Type B pancreatic cell (in vitro differentiated cells): ENCODE results near the gene VPS25. TPM values are rescaled to one million over a fixed set of nuclear protein-coding genes. Genes with fewer than 3 reads are reported as not detected.

Experiments
- DNase-seq: peaks from one replicate; pipeline ENCODE4 v3.0.0; 2021; ENCODE audit warnings: mixed read lengths; ENCODE audit not compliant: unreplicated experiment; ENCODE audit errors: extremely low spot score
- H3K27ac Mint-ChIP-seq: 2 replicates; pipeline ENCODE4 v1.8.0; 2021; ENCODE audit warnings: mild to moderate bottlenecking, mixed read lengths
- H3K27me3 Mint-ChIP-seq: 2 replicates; pipeline ENCODE4 v1.8.0; 2021; ENCODE audit warnings: mixed read lengths
- H3K36me3 Mint-ChIP-seq: 2 replicates; pipeline ENCODE4 v1.8.0; 2021; ENCODE audit warnings: mixed read lengths
- H3K4me1 Mint-ChIP-seq: one replicate; pipeline ENCODE4 v1.8.0; 2021; ENCODE audit warnings: mixed read lengths; ENCODE audit not compliant: unreplicated experiment
- H3K4me3 Mint-ChIP-seq: 2 replicates; pipeline ENCODE4 v1.8.0; 2021; ENCODE audit warnings: mild to moderate bottlenecking, mixed read lengths
- H3K9me3 Mint-ChIP-seq: 2 replicates; pipeline ENCODE4 v1.8.0; 2021; ENCODE audit warnings: mixed read lengths
- microRNA-seq: library from miRNA; unstranded; fragments of <30 nt; microRNA quantifications from one replicate; pipeline ENCODE4, GENCODE V29; 2020
- total RNA-seq: library from RNA; stranded (reverse); gene quantifications from 2 replicates; pipeline ENCODE4 v1.2.1, GENCODE V29; 2021; ENCODE audit warnings: low replicate concordance
- TF ChIP-seq, protein P1 (sequence below): fragments of 200-600 bp; sonication (generic); conservative IDR thresholded peaks from 2 replicates; pipeline ENCODE4 v1.5.0; 2021; ENCODE audit warnings: antibody characterized with exemption, mild to moderate bottlenecking

Gene VPS25
- total RNA-seq, 1 donor from 2014 or later, result 86.9 TPM

DNA sequence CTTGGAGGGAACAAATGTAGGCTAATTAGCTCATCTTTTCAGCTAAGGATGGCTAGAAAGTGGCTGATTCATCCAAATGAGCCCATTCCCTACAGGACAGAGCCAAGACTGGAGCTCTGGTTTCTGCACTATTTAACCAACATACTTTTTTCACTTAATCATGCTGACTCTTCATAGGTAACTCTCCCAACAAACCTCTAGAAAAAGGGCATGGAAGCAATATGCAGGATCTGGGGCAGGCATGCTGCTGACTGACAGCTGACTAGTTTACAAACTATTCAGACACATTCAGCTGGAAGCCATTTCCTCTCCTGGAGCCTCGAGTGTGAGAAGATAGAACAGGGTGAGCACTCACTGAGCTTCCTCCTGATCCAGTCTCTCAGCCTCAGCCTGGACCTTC, 44.6 kb downstream of the VPS25 start:
- H3K4me3 Mint-ChIP-seq, result no peak overlapping the region
- no peaks in the 10 kb centered on the region for H3K9me3 Mint-ChIP-seq
- no peaks in the 10 kb centered on the region for H3K4me1 Mint-ChIP-seq
- H3K36me3 Mint-ChIP-seq, result peaks cover 22% of the 10 kb centered on the region
- H3K27ac Mint-ChIP-seq, result no peak overlapping the region
- TF ChIP-seq, protein P1, sequence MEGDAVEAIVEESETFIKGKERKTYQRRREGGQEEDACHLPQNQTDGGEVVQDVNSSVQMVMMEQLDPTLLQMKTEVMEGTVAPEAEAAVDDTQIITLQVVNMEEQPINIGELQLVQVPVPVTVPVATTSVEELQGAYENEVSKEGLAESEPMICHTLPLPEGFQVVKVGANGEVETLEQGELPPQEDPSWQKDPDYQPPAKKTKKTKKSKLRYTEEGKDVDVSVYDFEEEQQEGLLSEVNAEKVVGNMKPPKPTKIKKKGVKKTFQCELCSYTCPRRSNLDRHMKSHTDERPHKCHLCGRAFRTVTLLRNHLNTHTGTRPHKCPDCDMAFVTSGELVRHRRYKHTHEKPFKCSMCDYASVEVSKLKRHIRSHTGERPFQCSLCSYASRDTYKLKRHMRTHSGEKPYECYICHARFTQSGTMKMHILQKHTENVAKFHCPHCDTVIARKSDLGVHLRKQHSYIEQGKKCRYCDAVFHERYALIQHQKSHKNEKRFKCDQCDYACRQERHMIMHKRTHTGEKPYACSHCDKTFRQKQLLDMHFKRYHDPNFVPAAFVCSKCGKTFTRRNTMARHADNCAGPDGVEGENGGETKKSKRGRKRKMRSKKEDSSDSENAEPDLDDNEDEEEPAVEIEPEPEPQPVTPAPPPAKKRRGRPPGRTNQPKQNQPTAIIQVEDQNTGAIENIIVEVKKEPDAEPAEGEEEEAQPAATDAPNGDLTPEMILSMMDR, result no peak
- H3K27me3 Mint-ChIP-seq, result no peaks in the 10 kb centered on the region
- DNase-seq, result no peak

DNA sequence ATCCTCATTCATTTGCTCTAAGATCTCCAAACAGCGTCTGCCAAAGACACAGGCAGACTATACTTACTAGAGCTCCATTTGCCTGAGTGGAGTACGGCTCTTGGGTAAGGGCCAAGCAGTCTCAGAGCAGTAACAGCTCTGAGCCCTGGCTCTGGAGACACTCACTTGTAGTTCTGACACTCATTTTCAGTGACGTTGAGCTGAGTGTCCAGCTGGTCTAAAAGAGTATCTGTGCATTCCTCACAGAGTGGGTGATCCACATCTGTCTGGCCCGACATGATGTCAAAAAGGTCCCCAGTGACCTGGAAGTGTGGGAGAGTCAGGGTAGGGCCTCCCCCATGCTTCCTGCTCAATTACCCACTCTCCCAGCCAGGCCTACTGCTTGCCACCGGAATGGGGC, 45.1 kb downstream of the VPS25 start:
- no peak for DNase-seq
- TF ChIP-seq, protein P1, result no peak
- Mint-ChIP-seq H3K27ac (no peak overlapping the region), H3K9me3 (no peaks in the 10 kb centered on the region), H3K4me3 (no peak overlapping the region), H3K27me3 (no peaks in the 10 kb centered on the region), H3K36me3 (peaks cover 22% of the 10 kb centered on the region), H3K4me1 (peaks cover 1% of the 10 kb centered on the region)

DNA sequence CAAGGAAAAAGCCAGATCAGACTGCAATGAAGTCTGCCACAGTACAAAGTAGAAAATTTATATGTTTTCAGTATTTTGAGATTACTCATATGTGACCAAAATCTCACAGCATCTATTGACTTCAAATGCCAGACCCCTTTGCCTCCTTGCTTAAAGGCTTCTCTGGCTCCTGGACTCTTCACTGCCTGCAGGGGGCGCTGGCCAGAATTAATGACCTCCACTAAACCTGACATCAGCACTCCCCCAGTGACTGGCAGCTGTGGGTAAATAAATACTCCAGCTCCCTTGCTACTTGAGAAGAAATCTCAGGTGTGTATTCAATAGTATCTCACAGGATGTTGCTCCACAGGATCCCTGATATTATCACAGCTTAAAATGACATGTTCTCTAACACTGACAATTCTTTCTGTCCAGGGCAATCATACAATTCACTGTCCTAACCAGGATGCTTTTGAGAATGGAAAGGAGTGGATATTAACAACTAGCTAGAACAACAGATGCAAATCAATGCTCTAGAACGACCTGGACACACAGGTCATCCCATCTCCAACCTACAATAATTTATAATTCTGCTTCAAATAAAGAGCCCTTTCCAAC, 46.8 kb downstream of the VPS25 start:
- TF ChIP-seq, protein P1, result peak; percentile 86
- H3K27me3 Mint-ChIP-seq, result no peaks in the 10 kb centered on the region
- H3K27ac Mint-ChIP-seq, result peak overlapping the region; percentile 72
- H3K4me3 Mint-ChIP-seq, result peak overlapping the region; percentile 36
- peaks cover 12% of the 10 kb centered on the region for H3K4me1 Mint-ChIP-seq
- H3K36me3 Mint-ChIP-seq, result peaks cover 11% of the 10 kb centered on the region
- no peak for DNase-seq
- no peaks in the 10 kb centered on the region for H3K9me3 Mint-ChIP-seq

DNA sequence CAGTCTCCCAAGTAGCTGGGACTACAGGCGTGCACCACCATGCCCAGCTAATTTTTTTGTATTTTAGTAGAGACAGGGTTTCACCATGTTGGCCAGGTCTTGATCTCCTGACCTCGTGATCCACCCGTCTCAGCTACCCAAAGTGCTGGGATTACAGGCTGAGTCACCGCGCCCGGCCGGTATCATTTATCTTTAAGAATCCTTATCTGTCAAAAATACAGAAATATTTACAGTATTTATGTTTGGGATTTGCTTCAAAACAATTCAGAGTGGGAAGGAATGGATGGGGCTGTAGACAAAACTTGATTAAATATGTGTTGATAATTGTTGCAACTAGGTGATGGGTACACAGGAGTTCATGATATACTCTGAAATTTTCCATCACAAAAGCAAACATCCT, 47.9 kb downstream of the VPS25 start:
- DNase-seq, result no peak
- Mint-ChIP-seq H3K36me3 (peaks cover 8% of the 10 kb centered on the region), H3K9me3 (no peaks in the 10 kb centered on the region), H3K27me3 (no peaks in the 10 kb centered on the region), H3K4me1 (peaks cover 12% of the 10 kb centered on the region), H3K27ac (no peak overlapping the region), H3K4me3 (peak overlapping the region; percentile 55)
- TF ChIP-seq, protein P1, result no peak

DNA sequence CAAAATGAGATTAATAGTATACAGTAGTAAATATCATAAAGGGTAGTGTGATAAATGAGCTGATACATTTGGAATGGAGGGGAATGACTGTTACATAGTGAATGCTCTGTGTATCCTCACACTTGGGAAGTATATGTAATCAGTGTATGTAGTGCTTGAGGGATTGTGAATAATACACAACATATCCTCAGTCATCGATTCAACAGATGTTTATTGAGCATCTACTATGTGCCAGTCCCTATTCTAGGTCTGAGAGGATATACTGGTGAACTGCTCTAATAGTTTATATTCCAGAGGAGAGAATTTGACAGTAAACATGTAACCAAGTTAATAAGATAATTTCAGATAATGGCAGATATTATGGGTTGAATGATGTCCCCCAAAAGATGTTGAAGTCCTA, 54.2 kb downstream of the VPS25 start:
- TF ChIP-seq, protein P1, result no peak
- Mint-ChIP-seq H3K4me1 (peaks cover 17% of the 10 kb centered on the region), H3K27ac (no peak overlapping the region), H3K9me3 (no peaks in the 10 kb centered on the region), H3K4me3 (no peak overlapping the region), H3K36me3 (no peaks in the 10 kb centered on the region), H3K27me3 (peaks cover 24% of the 10 kb centered on the region)
- DNase-seq, result no peak

Small RNAs within 50 kb of the gene (microRNA-seq; reads per million reads assigned to microRNA genes)
- 0.83 reads per million for gene MIR6781

Other genes starting within 250 kb of the VPS25 start
- 24.0 and 26.5 TPM in 2 replicates for gene NAGLU, start 237.2 kb upstream of the VPS25 start, total RNA-seq
- 2.2 and 2.7 TPM in 2 replicates for gene HSD17B1, start 220.5 kb upstream of the VPS25 start, total RNA-seq
- gene COASY, start 211.3 kb upstream of the VPS25 start, total RNA-seq, result 78.0 and 80.8 TPM in 2 replicates
- 31.3 and 32.3 TPM in 2 replicates for gene MLX, start 206.3 kb upstream of the VPS25 start, total RNA-seq
- gene PSMC3IP, start 195.7 kb upstream of the VPS25 start, total RNA-seq, result 10.6 and 22.6 TPM in 2 replicates
- gene RETREG3, start 164.1 kb upstream of the VPS25 start, total RNA-seq, result 62.9 and 82.6 TPM in 2 replicates
- gene TUBG1, start 163.8 kb upstream of the VPS25 start, total RNA-seq, result 44.7 and 63.2 TPM in 2 replicates
- 18.0 and 24.4 TPM in 2 replicates for gene TUBG2, start 114.2 kb upstream of the VPS25 start, total RNA-seq
- gene PLEKHH3, start 96.5 kb upstream of the VPS25 start, total RNA-seq, result 29.1 and 60.5 TPM in 2 replicates
- 1.2 TPM in 1 of 2 replicates, not detected in the other for gene CCR10, start 91.6 kb upstream of the VPS25 start, total RNA-seq
- 1.00 and 17.8 TPM in 2 replicates for gene CNTNAP1, start 90.9 kb upstream of the VPS25 start, total RNA-seq
- 30.6 and 37.6 TPM in 2 replicates for gene EZH1, start 28.4 kb upstream of the VPS25 start, total RNA-seq
- gene RAMP2, start 12.2 kb upstream of the VPS25 start, total RNA-seq, result 1.5 and 8.3 TPM in 2 replicates
- 2.7 and 4.2 TPM in 2 replicates for gene WNK4, start 7.2 kb downstream of the VPS25 start, total RNA-seq
- 82.2 and 93.9 TPM in 2 replicates for gene COA3, start 25.3 kb downstream of the VPS25 start, total RNA-seq
- 0.46 TPM in 1 of 2 replicates, not detected in the other for gene CNTD1, start 25.4 kb downstream of the VPS25 start, total RNA-seq
- gene BECN1, start 50.8 kb downstream of the VPS25 start, total RNA-seq, result 62.5 and 72.1 TPM in 2 replicates
- 116 and 120 TPM in 2 replicates for gene PSME3, start 59.9 kb downstream of the VPS25 start, total RNA-seq
- 2.7 and 3.4 TPM in 2 replicates for gene AOC2, start 71.1 kb downstream of the VPS25 start, total RNA-seq
- gene AOC3, start 77.8 kb downstream of the VPS25 start, total RNA-seq, result 1.5 and 2.4 TPM in 2 replicates
- 1.5 and 2.9 TPM in 2 replicates for gene G6PC1, start 127.3 kb downstream of the VPS25 start, total RNA-seq
- 37.0 and 60.0 TPM in 2 replicates for gene AARSD1, start 191.0 kb downstream of the VPS25 start, total RNA-seq
- 1.0 and 1.5 TPM in 2 replicates for gene PTGES3L, start 206.6 kb downstream of the VPS25 start, total RNA-seq
- gene RUNDC1, start 207.1 kb downstream of the VPS25 start, total RNA-seq, result 18.2 and 19.7 TPM in 2 replicates
- 1,148 and 1,194 TPM in 2 replicates for gene RPL27, start 225.0 kb downstream of the VPS25 start, total RNA-seq
- gene IFI35, start 233.3 kb downstream of the VPS25 start, total RNA-seq, result 6.6 and 8.8 TPM in 2 replicates
- gene VAT1, start 248.9 kb downstream of the VPS25 start, total RNA-seq, result 167 and 274 TPM in 2 replicates